ENCODE data around the gene TMEM94. TPM values are rescaled to one million over a fixed set of nuclear protein-coding genes. Genes with fewer than 3 reads are reported as not detected.

TMEM94 gene
- total and polyA plus RNA-seq, 2 of the 8 experiments (the other 6 are each of a cell fraction or from before 2014, with no cell fraction given): 54.8 to 69.9 TPM

GRCh38 chr17:75493476-75494129 is 37.2 kb downstream of the TMEM94 start:
- no peak overlapping the region for H2BK20ac ChIP-seq (ENCODE audit: low read length)
- no peak overlapping the region for H2AFZ ChIP-seq (ENCODE audit: low read length)
- POLR2A ChIA-PET (ENCODE audit: partially characterized antibody): interaction anchor here (0.6 to 1.0 kb wide), 2 partner anchors 32 to 618 kb away, joined by 4 read pairs; partner anchors contain the start of gene LLGL2
- H3K79me1 ChIP-seq (ENCODE audit: low read depth, low read length): no peaks in the 10 kb centered on the region; the same call in 1 of the 2 replicates
- 91% methylated on average over 23 of the region's 23 CpGs; no CpG with 5 or more reads in 1 of the 2 experiments for WGBS, 2 experiments (ENCODE audit: extremely low coverage in 1 of 2, insufficient coverage in 1 of 2, insufficient read length in 1 of 2, insufficient replicate concordance in 2 of 2, low coverage in 1 of 2, low lambda C conversion rate in 2 of 2, missing lambda C conversion rate in 1 of 2)
- no peak overlapping the region for H2BK120ac ChIP-seq (replicated peaks; ENCODE audit: low read depth, low read length)
- no peak overlapping the region; the same call in 1 of the 2 replicates for H4K8ac ChIP-seq (ENCODE audit: extremely low read depth, insufficient read depth, low read length)
- H3K4ac ChIP-seq (replicated peaks; ENCODE audit: insufficient read length, low read depth, low read length): no peak overlapping the region
- H3K9ac ChIP-seq (replicated peaks in 1 of 4; ENCODE audit: extremely low read depth in 1 of 4, low read depth in 3 of 4, low read length in 3 of 4): no peak overlapping the region
- no peak overlapping the region for H3K4me2 ChIP-seq (ENCODE audit: insufficient read depth in 1 of 2, low read depth in 2 of 2, low read length in 2 of 2)
- H3K23me2 ChIP-seq (ENCODE audit: low read depth, low read length): no peaks in the 10 kb centered on the region
- H4K5ac ChIP-seq (ENCODE audit: insufficient read length, low read depth, low read length): no peak overlapping the region
- no peak overlapping the region for H3K14ac ChIP-seq (ENCODE audit: insufficient read length)
- H3K4me1 ChIP-seq (replicated peaks in 1 of 4; ENCODE audit: control insufficient read depth in 3 of 4, insufficient read depth in 4 of 4, low read length in 3 of 4): no peaks in the 10 kb centered on the region; a peak in 1 of 7 replicates
- H4K91ac ChIP-seq (replicated peaks; ENCODE audit: insufficient read length, low read length): no peak overlapping the region
- no peak overlapping the region for H3K18ac ChIP-seq (ENCODE audit: extremely low read depth, low read length)
- H4K20me1 ChIP-seq (replicated peaks in 1 of 2; ENCODE audit: control insufficient read depth in 1 of 2, insufficient read depth in 2 of 2, low read length in 2 of 2): peaks cover 0 to 9% of the 10 kb centered on the region in 2 experiments
- H3K4me3 ChIP-seq (ENCODE audit: extremely low read depth in 1 of 4, insufficient read depth in 2 of 4, low read depth in 3 of 4, low read length in 4 of 4): no peak overlapping the region
- no peak overlapping the region; the same call in 1 of the 2 replicates for H2BK5ac ChIP-seq (ENCODE audit: low read depth, low read length)
- CTCF ChIA-PET (ENCODE audit: partially characterized antibody): interaction anchor here (1.2 to 7.3 kb wide), 4 partner anchors 12 to 265 kb away, joined by 3 to 39 read pairs (median 4); partner anchors contain the start of gene SMIM5
- no peak overlapping the region for H2BK15ac ChIP-seq (ENCODE audit: low read length)
- H2BK12ac ChIP-seq (ENCODE audit: low read depth, low read length): no peak overlapping the region
- H3K23ac ChIP-seq (ENCODE audit: insufficient read length): no peak overlapping the region
- H3K27ac ChIP-seq (ENCODE audit: low read depth, low read length): no peak overlapping the region
- no peak overlapping the region for H2AK5ac ChIP-seq (ENCODE audit: low read depth, low read length)
- H3K27me3 ChIP-seq (replicated peaks in 1 of 4; ENCODE audit: control insufficient read depth in 3 of 4, extremely low read depth in 1 of 4, insufficient read depth in 3 of 4, low read length in 3 of 4): no peaks in the 10 kb centered on the region
- H3K56ac ChIP-seq (replicated peaks; ENCODE audit: insufficient read length, low read depth, low read length): no peak overlapping the region
- no peaks in the 10 kb centered on the region for H3K9me3 ChIP-seq (ENCODE audit: insufficient read depth in 2 of 2, low read depth in 1 of 2, low read length in 1 of 2)
- DNase-seq (ENCODE audit: low read depth in 1 of 2, low spot score in 2 of 2) (no peak), FAIRE-seq (no peak)
- H3K79me2 ChIP-seq (ENCODE audit: control insufficient read depth in 1 of 2, insufficient read depth in 2 of 2, low read length in 2 of 2): no peaks in the 10 kb centered on the region
- H3K36me3 ChIP-seq (ENCODE audit: control insufficient read depth in 2 of 4, insufficient read depth in 4 of 4, low read length in 3 of 4): peaks cover 0 to 8% (median 6%) of the 10 kb centered on the region in 4 experiments; a peak in 3 of 8 replicates
- TF ChIP-seq MAFK (IDR thresholded peaks at IDR 0.05; ENCODE audit: low read depth, low read length): no peak
- no peak for TF ChIP-seq SP2 (IDR thresholded peaks at IDR 0.05; ENCODE audit: low read length)
- TF ChIP-seq KDM4A (IDR thresholded peaks at IDR 0.05; ENCODE audit: low read depth, low read length, severe bottlenecking): no peak
- TF ChIP-seq JUN (IDR thresholded peaks at IDR 0.05; ENCODE audit: low read depth, low read length): no peak
- TF ChIP-seq GABPA (IDR thresholded peaks at IDR 0.05; ENCODE audit: borderline replicate concordance, insufficient read depth, low read length): no peak

Measured in H1 (cell line).